Left kidney (tissue), 8 donors: Measurements from ENCODE around the gene POLD2. TPM values are rescaled to one million over a fixed set of nuclear protein-coding genes. Genes with fewer than 3 reads are reported as not detected.
"Not testable (repeated sequence)": the region's sequence is repeated elsewhere in the genome, so short reads cannot be mapped to it uniquely, and the experiment has no call there.

Experiments
- DNase-seq: peaks from one replicate; pipeline ENCODE4 v3.0.0-alpha.2; 2013
- long read RNA-seq, 8 donors: transcript quantifications; one replicate each; lab custom pipeline, GENCODE V29; 2026
- polyA plus RNA-seq: library from polyadenylated mRNA; unstranded; fragments of 120-200 nt; gene quantifications from one replicate; pipeline ENCODE4 v1.2.1, GENCODE V29; 2013; ENCODE audit not compliant: insufficient read length

POLD2 gene
- 108 TPM for polyA plus RNA-seq
- long read RNA-seq, donor 1, transcript POLD2-209 (3 exons, 420 nt), result minor isoform, 7 of 120 reads
- long read RNA-seq, donor 1, transcript POLD2-216 (2 exons, 528 nt), result minor isoform, 6 of 120 reads
- long read RNA-seq, donor 1, transcript POLD2-218 (11 exons, 1,619 nt), result major isoform, 18 of 120 reads
- long read RNA-seq, donor 1, partial matches to known transcripts, result 84 of 120 reads
- long read RNA-seq, donor 1, other reads (novel, unspliced or antisense), result 0 of 120 reads
- long read RNA-seq, donor 2, transcript POLD2-218 (11 exons, 1,619 nt), result major isoform, 30 of 63 reads
- long read RNA-seq, donor 2, partial matches to known transcripts, result 31 of 63 reads
- long read RNA-seq, donor 2, other reads (novel, unspliced or antisense), result 0 of 63 reads
- long read RNA-seq, donor 3, transcript POLD2-218 (11 exons, 1,619 nt), result major isoform, 27 of 56 reads
- long read RNA-seq, donor 3, transcript POLD2-216 (2 exons, 528 nt), result minor isoform, 5 of 56 reads
- long read RNA-seq, donor 3, partial matches to known transcripts, result 19 of 56 reads
- long read RNA-seq, donor 3, other reads (novel, unspliced or antisense), result 0 of 56 reads
- long read RNA-seq, donor 4, transcript POLD2-216 (2 exons, 528 nt), result major isoform, 5 of 6 reads
- long read RNA-seq, donor 4, partial matches to known transcripts, result 0 of 6 reads
- long read RNA-seq, donor 4, other reads (novel, unspliced or antisense), result 0 of 6 reads
- long read RNA-seq, donor 5, transcript POLD2-207 (11 exons, 1,659 nt), result minor isoform, 5 of 79 reads
- long read RNA-seq, donor 5, transcript POLD2-216 (2 exons, 528 nt), result minor isoform, 8 of 79 reads
- long read RNA-seq, donor 5, transcript POLD2-218 (11 exons, 1,619 nt), result major isoform, 34 of 79 reads
- long read RNA-seq, donor 5, partial matches to known transcripts, result 25 of 79 reads
- long read RNA-seq, donor 5, other reads (novel, unspliced or antisense), result 0 of 79 reads
- long read RNA-seq, donor 6, transcript POLD2-218 (11 exons, 1,619 nt), result major isoform, 28 of 107 reads
- long read RNA-seq, donor 6, partial matches to known transcripts, result 70 of 107 reads
- long read RNA-seq, donor 6, other reads (novel, unspliced or antisense), result 0 of 107 reads
- long read RNA-seq, donor 7, transcript POLD2-216 (2 exons, 528 nt), result minor isoform, 8 of 160 reads
- long read RNA-seq, donor 7, transcript POLD2-218 (11 exons, 1,619 nt), result major isoform, 40 of 160 reads
- long read RNA-seq, donor 7, partial matches to known transcripts, result 86 of 160 reads
- long read RNA-seq, donor 7, other reads (novel, unspliced or antisense), result 17 of 160 reads
- long read RNA-seq, donor 8, transcript POLD2-218 (11 exons, 1,619 nt), result major isoform, 5 of 10 reads
- long read RNA-seq, donor 8, partial matches to known transcripts, result 0 of 10 reads
- long read RNA-seq, donor 8, other reads (novel, unspliced or antisense), result 0 of 10 reads

GRCh38 chr7:44123190-44124003 lies at the start of gene POLD2:
POLD2 (minus strand) TSS chr7:44123548; CDS start chr7:44122053, 1,495 bp downstream.
- DNase-seq, result peak; percentile 97

GRCh38 chr7:44172803-44173424 lies 49.6 kb upstream of the POLD2 start:
- no peak for DNase-seq

- DNase-seq, result no peak
Measured at GRCh38 chr7:44172352-44172751, 49.0 kb upstream of the POLD2 start.

- DNase-seq, result not testable (repeated sequence)
Measured at GRCh38 chr7:44171901-44172300, 48.6 kb upstream of the POLD2 start.

GRCh38 chr7:44167920-44168319 lies 44.6 kb upstream of the POLD2 start:
- DNase-seq, result no peak

GRCh38 chr7:44163591-44163990 lies 40.2 kb upstream of the POLD2 start:
- no peak for DNase-seq

GRCh38 chr7:44162785-44163395 lies 39.5 kb upstream of the POLD2 start:
- no peak for DNase-seq

GRCh38 chr7:44162179-44162578 lies 38.8 kb upstream of the POLD2 start:
- no peak for DNase-seq

GRCh38 chr7:44161371-44161770 lies 38.0 kb upstream of the POLD2 start:
- no peak for DNase-seq

- no peak for DNase-seq
Measured at GRCh38 chr7:44159824-44160630, 36.7 kb upstream of the POLD2 start.

GRCh38 chr7:44158873-44159631 lies 35.7 kb upstream of the POLD2 start:
- DNase-seq, result no peak

- DNase-seq, result no peak
Measured at GRCh38 chr7:44158096-44158872, 34.9 kb upstream of the POLD2 start.

- no peak for DNase-seq
Measured at GRCh38 chr7:44157116-44158080, 34.0 kb upstream of the POLD2 start.

GRCh38 chr7:44156453-44157010 lies 33.2 kb upstream of the POLD2 start:
- no peak for DNase-seq
